EH (cell line): ENCODE results near the gene GPR4.
"Not testable (repeated sequence)": the region's sequence is repeated elsewhere in the genome, so short reads cannot be mapped to it uniquely, and the experiment has no call there.

ENCODE experiments used
- DNase-seq: peaks from one replicate; pipeline ENCODE4 v3.0.0-alpha.2; 2015; ENCODE audit warnings: low read depth

GPR4 gene

DNA sequence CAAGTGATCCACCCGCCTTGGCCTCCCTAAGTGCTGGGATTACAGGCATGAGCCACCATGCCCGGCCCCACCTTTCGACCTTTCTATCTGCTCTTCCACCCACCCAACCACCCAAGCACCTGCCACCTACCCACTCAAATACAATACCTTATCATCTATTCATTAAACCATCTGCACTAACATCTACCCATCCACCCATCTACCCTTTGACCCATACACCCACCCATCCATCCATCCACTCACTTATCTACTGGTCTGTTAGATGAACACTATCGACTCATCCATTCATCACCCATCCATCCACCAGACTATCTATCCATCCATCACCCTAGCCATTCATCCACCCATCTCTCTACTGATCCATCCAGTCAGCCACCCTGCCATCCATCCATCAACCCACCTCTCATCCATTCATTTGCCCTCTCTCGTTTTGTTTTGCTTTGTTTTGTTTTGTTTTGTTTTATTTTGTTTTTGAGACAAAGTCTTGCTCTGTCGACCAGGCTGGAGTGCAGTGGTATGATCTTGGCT is 20.0 kb upstream of the GPR4 start:
- DNase-seq, result no peak

DNA sequence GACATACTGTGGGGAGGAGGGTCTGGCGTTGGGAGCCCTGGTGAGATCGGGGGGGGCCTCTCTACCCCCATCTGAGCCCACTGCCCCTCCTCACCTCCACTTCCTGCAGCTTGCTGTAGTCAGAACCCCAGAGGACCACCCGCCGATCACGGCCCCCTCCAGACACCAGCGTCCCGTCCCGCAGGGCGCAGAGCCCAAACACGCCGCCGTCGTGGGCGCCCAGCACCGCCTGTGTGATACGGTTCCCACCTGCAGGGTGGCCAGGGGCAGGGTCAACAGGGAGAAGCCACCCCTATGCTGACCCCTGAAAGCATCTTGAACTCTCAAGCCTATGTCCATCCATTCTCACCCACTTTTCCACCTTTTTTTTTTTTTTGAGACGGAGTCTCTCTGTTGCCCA is 19.4 kb upstream of the GPR4 start:
- no peak for DNase-seq

DNA sequence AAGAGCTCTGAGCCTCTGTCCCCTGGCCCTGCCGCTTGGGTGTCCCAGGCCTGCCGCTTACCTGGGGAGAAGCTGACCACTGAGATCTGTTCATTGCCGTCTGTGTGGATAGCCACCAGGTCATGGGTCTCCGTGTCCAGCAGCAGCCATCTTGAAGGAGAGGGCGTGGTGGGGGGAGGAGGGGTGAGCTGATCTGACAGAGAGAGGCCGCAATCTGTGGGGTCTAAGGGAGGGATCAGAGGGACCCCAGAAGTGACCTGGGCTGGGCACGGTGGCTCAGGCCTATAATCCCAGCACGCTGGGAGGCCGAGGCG is 14.6 kb upstream of the GPR4 start:
- no peak for DNase-seq

DNA sequence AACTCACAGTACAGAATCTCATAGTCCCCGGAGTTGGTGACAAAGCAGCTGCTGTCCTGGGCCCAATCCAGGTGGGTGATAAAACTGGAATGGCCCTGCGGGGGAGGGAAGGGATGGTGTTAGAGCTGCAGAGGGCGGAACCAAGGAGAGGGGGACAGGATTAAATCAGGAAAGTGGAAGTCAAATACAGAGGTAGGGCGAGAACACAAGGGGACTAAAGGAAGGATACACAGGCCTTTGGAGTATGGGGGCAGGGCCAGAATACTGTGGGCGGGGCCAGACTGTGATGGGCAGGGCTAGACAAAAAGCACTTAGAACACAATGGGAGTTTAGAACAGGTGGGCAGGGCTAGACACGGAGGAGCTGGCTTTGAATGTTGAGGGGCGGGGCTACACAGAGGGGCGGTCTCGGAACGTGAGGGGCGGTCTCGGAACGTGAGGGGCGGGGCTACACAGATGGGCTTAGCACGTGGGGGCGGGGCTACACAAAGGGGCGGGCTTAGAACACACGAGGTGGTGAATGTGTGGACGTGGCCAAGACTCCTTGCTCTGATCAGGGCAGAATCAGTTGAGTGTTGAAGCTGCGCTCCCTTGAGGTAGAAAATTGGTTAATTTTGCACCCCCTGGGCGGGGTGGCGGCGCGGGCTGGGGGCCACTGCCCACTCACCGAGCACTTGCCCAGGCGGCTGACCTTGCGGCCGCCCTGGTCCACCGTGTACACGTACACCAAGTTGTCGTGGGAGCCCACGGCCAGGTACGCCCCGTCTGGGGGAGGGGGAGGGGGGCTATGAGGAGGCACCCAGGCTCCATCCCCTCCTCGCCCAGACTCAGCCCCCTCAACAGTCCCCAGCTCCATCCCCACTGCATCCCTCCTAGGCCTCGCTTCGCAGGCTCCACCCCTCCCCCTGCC is 14.0 kb upstream of the GPR4 start:
- DNase-seq, result peak; percentile 91

DNA sequence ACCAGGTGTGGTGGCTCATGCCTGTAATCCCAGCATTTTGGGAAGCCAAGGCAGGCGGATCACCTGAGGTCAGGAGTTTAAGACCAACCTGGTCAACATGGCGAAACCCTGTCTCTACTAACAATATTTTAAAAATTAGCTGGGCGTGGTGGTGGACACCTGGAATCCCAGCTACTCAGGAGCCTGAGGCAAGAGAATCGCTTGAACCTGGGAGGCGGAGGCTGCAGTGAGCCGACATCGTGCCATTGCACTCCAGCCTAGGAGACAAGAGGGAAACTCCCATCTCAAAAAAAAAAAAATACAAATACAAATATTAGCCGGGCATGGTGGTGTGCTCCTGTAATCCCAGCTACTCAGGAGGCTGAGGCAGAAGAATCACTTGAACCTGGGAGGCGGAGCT is 13.0 kb upstream of the GPR4 start:
- not testable (repeated sequence) for DNase-seq

DNA sequence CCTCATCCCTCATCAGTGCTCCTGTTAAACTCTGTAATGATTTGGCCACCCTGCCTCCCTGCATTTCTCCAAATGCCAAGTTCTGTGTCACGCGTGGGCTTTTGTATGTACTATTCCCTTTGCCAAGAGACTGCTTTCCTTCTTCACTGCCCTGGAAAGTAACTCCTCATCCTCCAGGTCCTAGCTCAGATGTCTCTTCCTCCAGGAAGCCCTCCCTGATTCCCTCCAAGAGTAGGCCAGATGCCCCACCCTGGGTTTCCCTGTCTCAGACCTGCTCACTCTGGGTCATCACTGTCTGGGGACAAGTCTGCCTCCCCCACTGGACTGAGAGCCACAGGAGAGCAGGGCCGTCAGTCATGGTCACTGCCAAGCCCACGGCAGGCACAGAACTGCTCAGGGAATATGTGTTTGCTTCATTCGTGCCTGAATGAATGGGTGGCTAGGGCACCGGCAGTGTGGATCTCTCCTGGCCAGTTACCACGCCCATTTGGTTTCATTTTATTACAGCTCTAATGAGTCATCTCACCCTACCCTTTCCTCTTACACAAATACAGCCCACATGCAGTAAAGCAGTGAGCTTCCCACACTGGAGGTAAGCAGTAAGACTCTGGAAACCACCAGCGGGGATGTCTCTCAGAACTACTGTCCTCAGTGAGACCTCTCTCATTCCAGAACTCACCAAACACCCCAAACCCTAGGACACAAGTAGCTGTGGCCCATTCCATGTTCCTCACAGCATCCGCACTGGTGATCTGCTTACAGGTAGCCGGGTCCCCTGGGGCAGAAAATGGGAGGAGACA is 12.1 kb upstream of the GPR4 start:
- peak; percentile 95 for DNase-seq

DNA sequence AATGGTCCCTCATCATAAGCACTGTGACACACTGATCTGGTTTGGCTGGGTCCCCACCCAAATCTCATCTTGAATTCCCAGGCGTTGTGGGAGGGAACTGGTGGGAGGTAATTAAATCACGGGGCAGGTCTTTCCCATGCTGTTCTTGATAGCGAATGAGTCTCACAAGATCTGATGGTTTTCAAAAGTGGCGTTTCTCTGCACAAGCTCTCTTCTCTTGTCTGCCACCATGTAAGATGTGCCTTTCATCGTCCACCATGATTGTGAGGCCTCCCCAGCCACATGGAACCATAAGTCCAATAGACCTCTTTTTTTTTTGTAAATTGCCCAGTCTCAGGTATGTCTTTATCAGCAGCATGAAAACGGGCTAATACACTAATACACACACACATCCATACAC is 6.9 kb upstream of the GPR4 start:
- no peak for DNase-seq

DNA sequence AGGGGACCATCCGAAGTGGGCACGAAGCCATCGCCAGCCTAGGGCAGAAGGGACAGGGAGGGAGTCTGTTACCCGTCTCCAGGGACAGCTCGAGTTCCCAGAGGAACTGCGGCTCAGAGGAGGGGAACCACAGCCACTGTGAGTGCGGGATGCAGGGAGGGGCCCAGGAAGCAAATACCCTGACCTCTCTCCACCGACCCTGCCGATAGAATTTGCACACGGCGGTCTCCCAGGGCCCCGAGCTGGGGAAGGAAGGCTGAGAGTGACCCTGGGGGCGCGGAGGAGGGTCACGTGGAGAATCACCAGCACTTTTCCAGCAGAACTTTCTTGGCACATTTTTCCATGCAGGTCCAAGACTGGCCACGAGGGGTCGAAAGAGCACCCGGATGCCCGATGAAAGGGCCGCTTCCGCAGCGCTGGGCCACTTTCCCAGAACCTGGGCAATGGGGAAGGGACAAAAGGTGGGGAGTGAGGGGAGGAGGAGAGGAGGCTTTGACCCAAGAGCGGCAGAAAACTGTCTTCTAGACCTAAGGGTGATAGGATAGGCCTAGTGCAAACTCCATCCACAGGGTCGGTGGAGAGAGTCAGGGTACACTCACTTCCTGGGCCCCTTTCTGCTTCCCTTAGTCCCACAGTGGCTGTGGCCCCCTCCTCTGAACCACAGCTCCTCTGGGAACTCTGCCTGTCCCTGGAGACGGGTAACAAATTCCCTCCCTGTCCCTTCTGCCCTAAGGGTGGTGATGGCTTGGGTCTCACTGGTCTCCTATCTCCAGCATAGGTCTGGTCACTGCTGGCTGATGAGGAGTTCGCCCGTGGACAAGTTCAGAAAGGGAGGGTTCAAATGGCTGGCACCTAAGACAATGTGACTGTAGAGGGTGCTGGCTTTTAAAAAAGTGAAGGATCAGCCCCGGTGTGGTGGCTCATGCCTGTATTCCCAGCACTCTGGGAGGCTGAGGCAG is 5.3 kb upstream of the GPR4 start:
- DNase-seq, result peak; percentile 75

DNA sequence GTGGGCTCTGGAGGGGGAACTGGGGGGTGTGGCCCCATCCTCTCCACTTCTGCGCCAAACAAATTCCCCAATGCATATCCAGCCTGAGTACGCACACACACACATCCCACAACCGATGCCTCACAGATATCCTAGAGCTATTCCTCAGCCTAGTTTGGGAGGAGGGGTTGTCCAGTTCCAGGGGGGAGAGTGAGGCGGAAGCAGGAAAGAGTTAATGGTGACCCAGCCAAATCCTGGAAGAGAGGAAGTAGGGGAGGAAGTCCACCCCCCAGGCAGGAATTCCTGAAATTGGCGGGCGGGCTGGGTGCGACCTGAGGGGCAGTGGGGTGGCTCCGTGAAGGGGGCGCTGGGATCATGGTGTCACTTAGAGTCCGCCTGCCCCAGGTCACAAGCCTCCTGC is 897 bp downstream of the GPR4 start:
- no peak for DNase-seq

DNA sequence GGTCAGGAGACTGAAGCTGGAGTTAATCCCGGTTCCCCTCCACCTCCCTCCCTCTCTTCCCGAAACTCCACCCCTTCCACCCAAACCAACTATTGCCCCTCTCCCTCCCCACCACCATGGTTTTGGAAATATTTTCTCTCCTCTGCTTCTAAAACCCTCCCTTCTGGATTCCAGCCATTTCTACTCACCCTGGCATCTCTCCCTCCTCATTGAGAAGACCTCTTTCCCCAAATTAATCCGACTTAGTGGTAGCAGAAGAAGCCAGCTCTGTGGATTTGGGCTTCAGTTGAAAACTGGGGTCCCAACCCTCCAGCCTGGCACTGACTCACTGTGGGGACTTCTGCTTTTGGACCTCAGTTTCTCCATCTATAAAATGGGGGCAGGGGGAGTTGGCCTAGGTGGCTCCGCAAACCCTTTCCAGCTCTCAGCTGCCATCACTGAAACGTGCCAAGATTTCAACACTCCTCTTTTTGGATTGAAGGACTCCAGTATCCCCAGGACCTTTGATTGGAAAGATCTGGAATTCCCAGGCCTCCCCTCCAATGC is 1.6 kb downstream of the GPR4 start:
- no peak for DNase-seq

DNA sequence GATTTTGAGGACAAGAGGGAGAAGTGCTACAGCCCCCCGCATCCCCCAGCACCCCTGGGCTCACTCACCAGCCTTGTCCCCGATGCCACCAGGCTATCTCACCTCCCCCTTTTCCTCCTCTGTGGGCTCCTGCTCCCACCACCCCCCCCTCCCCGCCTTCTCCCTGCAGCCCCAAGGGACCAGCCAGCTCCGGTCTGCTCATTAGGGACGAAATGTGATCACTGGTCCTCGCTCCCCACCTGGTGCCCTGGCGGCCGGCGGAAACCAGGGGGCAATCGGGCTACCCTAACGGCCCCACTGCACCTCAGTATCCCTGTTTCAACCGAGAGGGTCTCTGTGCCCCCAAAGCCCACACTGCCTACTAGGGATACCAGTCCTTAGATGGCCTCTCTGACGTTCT is 2.7 kb downstream of the GPR4 start:
- no peak for DNase-seq

DNA sequence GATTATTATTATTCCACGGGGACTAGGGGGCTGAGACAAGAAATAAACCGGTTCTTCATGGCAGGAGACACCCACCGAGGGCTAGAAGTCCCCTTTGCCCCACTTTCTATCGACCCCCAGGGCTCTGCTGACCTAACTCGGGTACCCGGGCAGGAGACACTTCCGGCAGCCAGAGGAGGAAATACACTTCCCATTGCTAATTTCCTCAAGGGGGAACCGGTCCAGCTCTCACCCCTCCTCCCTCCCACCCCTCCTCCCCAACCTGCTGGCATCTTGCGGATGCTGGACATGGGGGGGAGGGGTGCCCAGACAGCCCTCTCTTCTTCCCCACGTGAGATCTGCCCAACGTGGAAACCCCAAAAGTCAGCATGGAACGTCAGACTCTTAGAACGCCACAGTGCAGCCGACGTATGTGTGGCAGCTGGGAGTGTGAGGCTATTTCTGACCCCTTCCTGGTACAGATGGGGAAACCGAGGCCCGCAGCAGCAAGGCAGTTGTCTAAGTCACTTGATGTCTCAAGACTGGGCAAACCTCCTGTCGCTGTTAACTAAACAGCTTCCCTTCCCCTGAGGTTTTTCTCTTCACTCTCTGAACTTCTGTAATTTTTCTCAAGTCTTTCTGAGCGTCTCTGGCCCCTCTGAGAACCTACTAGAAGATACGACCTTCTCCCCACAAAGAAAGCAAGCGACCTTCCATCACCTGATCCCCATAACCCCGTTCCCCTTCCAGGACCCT is 3.6 kb downstream of the GPR4 start:
- peak; percentile 46 for DNase-seq

DNA sequence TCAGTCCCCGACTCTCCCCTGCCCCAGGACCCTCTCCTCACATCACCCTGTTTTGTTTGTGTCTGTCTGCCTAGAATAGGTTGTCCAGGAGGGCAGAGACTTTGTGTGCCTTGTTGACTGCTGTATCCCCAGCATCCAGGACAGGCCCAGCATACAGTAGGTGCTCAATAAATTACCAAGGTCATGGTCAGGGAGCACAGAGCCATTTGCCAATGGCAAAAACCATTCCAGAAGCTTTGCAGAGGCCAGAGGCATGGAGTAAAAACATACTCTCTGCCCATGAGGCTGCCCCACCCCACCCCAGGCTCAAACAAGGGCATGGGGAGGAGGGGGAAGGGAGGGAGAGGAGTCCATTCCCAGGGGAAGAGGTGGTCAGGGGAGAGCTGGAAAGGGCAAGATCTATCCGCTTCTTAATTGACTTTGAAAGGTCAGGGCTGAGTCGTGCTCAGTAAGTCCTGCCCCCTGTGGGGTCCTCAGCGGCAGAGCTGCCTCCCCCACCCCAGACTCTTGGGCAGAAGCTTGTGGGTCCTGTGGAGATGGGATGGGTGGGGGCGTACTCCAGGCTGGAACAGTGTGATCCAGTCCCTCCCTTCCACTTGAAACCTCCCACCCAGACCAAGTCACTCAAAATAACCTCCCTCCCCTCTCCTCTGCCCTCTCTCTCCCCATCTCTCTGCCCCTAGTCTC is 4.4 kb downstream of the GPR4 start:
- no peak for DNase-seq

DNA sequence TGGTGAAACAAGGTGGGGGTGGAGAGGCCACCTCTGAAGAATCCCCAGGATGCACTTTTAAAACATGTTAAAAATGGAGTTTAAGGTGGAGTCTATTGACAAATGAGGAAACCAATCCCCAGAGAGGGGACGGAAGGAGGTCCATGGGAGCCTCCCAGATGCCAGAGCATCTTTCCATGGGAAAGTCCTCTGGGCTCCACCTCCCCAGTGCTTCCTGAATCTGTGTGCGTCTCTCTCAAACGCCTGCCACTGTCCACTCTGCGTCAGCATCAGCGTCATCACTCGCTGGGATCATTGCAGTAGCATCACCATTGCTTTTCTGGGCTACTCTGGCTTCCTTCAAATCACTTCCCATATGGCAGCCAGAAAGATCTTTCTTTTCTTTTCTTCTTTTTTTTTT is 6.2 kb downstream of the GPR4 start:
- DNase-seq, result no peak

DNA sequence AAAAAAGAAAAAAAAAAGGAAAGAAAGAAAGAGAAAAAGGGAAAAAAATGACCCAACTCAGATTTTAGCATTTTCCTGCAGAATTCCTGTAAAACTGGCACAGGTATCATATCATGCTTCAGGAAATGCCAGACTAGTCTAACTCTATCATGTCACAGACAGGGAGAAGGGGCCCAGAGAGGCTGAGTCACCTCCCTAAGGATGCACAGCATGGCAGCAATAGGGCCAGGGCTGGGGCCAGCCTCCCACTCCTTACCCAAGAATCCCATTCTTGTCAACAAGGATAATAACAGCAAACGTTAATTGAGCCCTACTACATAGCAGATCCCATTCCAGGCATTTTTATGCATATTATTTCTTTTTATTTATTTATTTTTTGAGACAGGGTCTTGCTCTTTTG is 8.5 kb downstream of the GPR4 start:
- DNase-seq, result no peak

DNA sequence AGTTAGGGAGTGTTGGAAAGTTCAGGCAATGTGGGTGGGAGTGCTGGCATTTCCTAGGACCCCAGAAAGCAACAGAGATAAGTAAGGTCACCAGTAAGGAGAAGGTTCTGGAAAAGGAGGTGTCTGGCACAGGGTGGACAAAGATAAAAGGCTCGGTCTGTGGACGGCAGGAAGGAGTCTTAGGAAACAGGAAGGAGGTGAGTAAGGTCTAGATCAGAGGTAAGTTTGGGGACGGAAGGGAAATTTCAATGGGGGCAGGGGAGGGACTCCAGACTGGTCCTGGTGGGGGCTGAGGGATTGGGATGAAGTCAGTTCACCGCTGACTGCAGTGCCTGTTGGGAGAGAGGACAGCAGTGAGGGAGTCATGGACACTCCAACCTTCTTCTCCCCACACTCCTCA is 9.6 kb downstream of the GPR4 start:
- DNase-seq, result no peak

DNA sequence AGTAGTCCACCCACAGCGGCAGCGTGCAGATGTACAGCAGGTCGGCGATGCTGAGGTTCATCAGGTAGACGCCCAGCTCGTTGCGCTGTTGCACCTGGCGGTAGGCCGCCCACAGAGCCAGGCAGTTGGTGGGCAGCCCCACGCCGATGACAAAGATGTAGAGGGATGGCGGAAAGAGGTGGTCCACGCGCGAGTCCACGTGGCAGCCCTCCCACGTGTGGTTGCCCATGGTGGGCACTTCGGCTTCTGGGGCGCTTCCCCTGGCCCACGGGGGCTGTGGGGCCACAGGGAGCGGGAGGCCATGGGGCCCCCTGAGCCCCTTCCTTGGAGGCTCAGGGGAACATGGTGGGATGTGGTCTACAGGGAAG is 10.4 kb downstream of the GPR4 start:
- no peak for DNase-seq

DNA sequence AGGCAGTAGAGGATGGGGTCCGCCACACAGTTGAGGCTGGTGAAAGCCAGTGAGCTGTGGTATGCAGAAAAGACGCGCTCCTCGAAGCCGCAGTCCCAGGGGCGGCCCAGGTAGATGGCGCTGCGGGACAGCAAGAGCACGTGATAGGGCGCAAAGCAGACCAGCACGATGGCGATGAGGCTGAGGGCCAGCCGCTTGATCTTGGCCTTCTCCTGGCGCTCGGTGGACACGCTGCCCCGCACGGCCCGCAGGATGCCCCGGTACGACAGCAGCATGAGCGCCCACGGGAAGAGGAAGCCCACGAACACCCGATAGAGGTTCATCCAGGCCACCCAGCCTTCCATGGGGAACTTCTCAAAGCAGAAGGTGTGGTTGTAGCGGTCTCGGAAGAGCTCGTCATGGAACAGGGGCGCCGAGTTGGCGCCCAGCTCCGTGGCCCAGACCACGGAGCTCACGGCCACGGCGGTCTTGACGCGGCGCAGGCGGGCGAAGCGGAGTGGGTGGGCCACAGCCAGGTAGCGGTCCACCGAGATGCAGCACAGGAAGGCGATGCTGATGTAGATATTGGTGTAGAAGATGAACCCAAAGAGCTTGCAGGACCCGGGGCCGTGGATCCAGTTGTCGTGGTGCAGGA is 10.9 kb downstream of the GPR4 start:
- DNase-seq, result peak; percentile 62

DNA sequence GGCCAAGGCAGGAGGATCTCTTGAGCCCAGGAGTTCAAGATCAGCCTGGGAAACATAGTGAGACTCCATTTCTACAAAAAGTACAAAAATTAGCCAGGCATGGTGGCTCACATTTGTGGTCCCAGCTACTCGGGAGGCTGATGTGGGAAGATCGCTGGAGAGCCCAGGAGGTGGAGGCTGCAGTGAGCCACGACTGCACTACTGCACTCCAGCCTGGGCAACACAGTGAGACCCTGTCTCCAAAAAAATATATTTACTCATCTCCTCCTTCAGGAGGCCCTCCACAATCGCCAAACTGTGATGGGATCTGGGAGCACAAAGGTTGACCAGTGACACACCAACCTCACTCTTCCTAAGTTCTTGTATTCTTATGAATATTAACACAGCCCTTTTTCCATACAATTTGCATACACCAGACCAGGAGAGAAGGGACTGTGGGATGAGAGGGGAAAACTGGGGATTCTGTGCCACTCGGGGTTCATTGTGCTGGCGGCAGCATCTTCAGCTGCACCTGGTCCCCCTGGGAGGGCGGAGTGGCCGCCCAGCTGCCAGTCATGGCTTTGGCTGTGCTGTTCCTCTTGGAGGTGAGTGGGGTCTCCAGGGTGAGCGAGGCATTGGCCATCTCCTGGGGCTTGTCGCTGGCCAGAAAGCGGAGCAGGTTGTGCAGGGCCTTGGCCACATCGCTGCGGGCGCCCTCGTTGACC is 11.6 kb downstream of the GPR4 start:
- no peak for DNase-seq
